NCI-H82 treated with DMSO at 0.1 percent for 48 hours (cell line): Measurements from ENCODE around the gene RPL9.
A peak's percentile ranks its signal among the peaks of the same experiment; 100 is the strongest.
"Not testable (repeated sequence)": the region's sequence is repeated elsewhere in the genome, so short reads cannot be mapped to it uniquely, and the experiment has no call there.

Experiments
- DNase-seq: peaks from one replicate; lab custom pipeline; 2025; ENCODE audit not compliant: unreplicated experiment; lab: John Stamatoyannopoulos, UW

The RPL9 gene

GRCh38 chr4:39458505-39459300 lies at the start of gene RPL9, which contains the start of gene LIAS:
RPL9 (minus strand) TSS chr4:39458922; CDS start chr4:39458439, 483 bp downstream.
LIAS (plus strand) TSS chr4:39459056; CDS start chr4:39459118, 62 bp downstream.
- DNase-seq, result peak; percentile 81

- DNase-seq, result no peak
Observed at GRCh38 chr4:39505581-39505980, 46.9 kb upstream of the RPL9 start.

- DNase-seq, result no peak
Observed at GRCh38 chr4:39504538-39504937, 45.8 kb upstream of the RPL9 start.

GRCh38 chr4:39502664-39503035 lies 43.9 kb upstream of the RPL9 start:
- not testable (repeated sequence) for DNase-seq

- no peak for DNase-seq
Observed at GRCh38 chr4:39502019-39502663, 43.4 kb upstream of the RPL9 start.

GRCh38 chr4:39498727-39499020 lies 40.0 kb upstream of the RPL9 start:
- DNase-seq, result no peak

- DNase-seq, result no peak
Observed at GRCh38 chr4:39497909-39498726, 39.4 kb upstream of the RPL9 start.

GRCh38 chr4:39495446-39496213 lies 36.9 kb upstream of the RPL9 start:
- no peak for DNase-seq

- no peak for DNase-seq
Observed at GRCh38 chr4:39494354-39494753, 35.6 kb upstream of the RPL9 start.

GRCh38 chr4:39490322-39490721 lies 31.6 kb upstream of the RPL9 start:
- DNase-seq, result no peak

GRCh38 chr4:39486221-39486804 lies 27.6 kb upstream of the RPL9 start:
- no peak for DNase-seq

- DNase-seq, result no peak
Observed at GRCh38 chr4:39484582-39485272, 26.0 kb upstream of the RPL9 start.

- no peak for DNase-seq
Observed at GRCh38 chr4:39480902-39481695, 22.4 kb upstream of the RPL9 start.

- DNase-seq, result no peak
Observed at GRCh38 chr4:39480251-39480650, 21.5 kb upstream of the RPL9 start.

GRCh38 chr4:39476187-39476895 lies 17.6 kb upstream of the RPL9 start:
- DNase-seq, result no peak

- DNase-seq, result no peak
Observed at GRCh38 chr4:39472396-39472795, 13.7 kb upstream of the RPL9 start.

GRCh38 chr4:39470402-39470801 lies 11.7 kb upstream of the RPL9 start:
- DNase-seq, result no peak

- peak; percentile 31 for DNase-seq
Observed at GRCh38 chr4:39469429-39470077, 10.8 kb upstream of the RPL9 start.
